ENCODE measurements around the gene HDAC7.
A peak's percentile ranks its signal among the peaks of the same experiment; 100 is the strongest.

HDAC7 gene

GRCh38 chr12:47808574-47809365 is 10.9 kb downstream of the HDAC7 start:
- Histone ChIP-seq H3K9ac (ENCODE audit: low read depth, low read length) (peak overlapping the region; percentile 1), H3K4me1 (ENCODE audit: control insufficient read depth, insufficient read depth, low read length) (peaks cover 80% of the 10 kb centered on the region), H3K27me3 (ENCODE audit: control insufficient read depth, insufficient read depth, low read length) (no peaks in the 10 kb centered on the region), H3K36me3 (ENCODE audit: insufficient read depth, low read length) (peaks cover 41% of the 10 kb centered on the region), H3K4me3 (ENCODE audit: low read length) (no peak overlapping the region), H3K9me3 (replicated peaks; ENCODE audit: low read length) (no peaks in the 10 kb centered on the region), H3K4me2 (ENCODE audit: low read length) (peak overlapping the region; percentile 58)

- peaks cover 72% of the 10 kb centered on the region for H3K4me1 ChIP-seq (ENCODE audit: control insufficient read depth, insufficient read depth, low read length)
- H3K36me3 ChIP-seq (ENCODE audit: insufficient read depth, low read length) = peaks cover 47% of the 10 kb centered on the region
- H3K27me3 ChIP-seq (ENCODE audit: control insufficient read depth, insufficient read depth, low read length) = no peaks in the 10 kb centered on the region
- H3K4me2 ChIP-seq (ENCODE audit: low read length) = peak overlapping the region; percentile 58
- H3K9ac ChIP-seq (ENCODE audit: low read depth, low read length) = peak overlapping the region; percentile 1
- no peak overlapping the region for H3K4me3 ChIP-seq (ENCODE audit: low read length)
- H3K9me3 ChIP-seq (replicated peaks; ENCODE audit: low read length) = no peaks in the 10 kb centered on the region
These were observed 11.7 kb downstream of the HDAC7 start for GRCh38 chr12:47808050-47808449.

DNA sequence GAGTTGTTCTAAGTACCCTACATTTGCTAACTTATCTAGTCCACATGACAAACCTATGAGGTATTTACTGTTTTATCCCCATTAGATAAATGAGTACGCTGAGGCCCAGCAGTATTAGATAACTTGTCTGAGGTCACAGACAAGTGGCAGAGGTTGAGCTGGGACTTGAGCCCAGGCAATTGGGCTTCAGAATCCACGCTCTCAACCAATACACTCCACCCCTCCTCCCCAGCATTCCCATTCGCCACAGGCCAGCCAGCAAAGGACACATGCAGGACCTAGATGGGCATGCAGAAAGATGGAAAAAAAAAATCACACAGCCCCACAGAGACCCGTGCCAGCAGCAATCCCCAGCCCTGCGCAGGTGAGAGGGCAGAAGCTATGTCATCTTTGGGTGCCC is 12.4 kb downstream of the HDAC7 start:
- peaks cover 51% of the 10 kb centered on the region for H3K36me3 ChIP-seq (ENCODE audit: insufficient read depth, low read length)
- no peak overlapping the region for H3K4me2 ChIP-seq (ENCODE audit: low read length)
- no peak overlapping the region for H3K9ac ChIP-seq (ENCODE audit: low read depth, low read length)
- H3K4me3 ChIP-seq (ENCODE audit: low read length) = no peak overlapping the region
- no peaks in the 10 kb centered on the region for H3K9me3 ChIP-seq (replicated peaks; ENCODE audit: low read length)
- peaks cover 65% of the 10 kb centered on the region for H3K4me1 ChIP-seq (ENCODE audit: control insufficient read depth, insufficient read depth, low read length)
- H3K27me3 ChIP-seq (ENCODE audit: control insufficient read depth, insufficient read depth, low read length) = no peaks in the 10 kb centered on the region

GRCh38 chr12:47805417-47805816 is 14.3 kb downstream of the HDAC7 start:
- no peak overlapping the region for H3K9ac ChIP-seq (ENCODE audit: low read depth, low read length)

DNA sequence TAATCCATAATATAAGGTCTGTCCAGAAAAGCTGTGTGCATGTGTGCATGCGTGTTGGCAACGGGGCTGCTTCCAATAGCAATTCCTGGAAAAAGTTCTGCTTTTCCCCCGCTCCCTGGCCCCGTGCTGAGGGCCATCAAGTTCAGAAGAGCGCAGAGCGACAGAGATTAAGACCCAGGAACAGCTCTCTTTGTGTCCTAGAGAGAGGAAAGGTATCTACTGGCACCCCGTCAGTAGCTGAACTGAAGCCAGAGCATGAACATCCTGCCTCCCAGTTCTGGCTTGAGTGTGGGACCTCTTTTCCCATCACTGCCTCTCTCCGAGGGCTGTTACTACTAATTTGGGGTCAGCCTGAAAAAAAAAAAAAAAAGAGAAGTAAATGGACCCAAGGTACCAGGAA is 15.5 kb downstream of the HDAC7 start:
- Histone ChIP-seq H3K36me3 (ENCODE audit: insufficient read depth, low read length) (peaks cover 40% of the 10 kb centered on the region), H3K4me1 (ENCODE audit: control insufficient read depth, insufficient read depth, low read length) (peaks cover 53% of the 10 kb centered on the region), H3K4me2 (ENCODE audit: low read length) (no peak overlapping the region), H3K4me3 (ENCODE audit: low read length) (no peak overlapping the region), H3K9ac (ENCODE audit: low read depth, low read length) (no peak overlapping the region), H3K9me3 (replicated peaks; ENCODE audit: low read length) (no peaks in the 10 kb centered on the region), H3K27me3 (ENCODE audit: control insufficient read depth, insufficient read depth, low read length) (no peaks in the 10 kb centered on the region)

More at GRCh38 chr12:47805417-47805816, 14.3 kb downstream of the HDAC7 start:
- Histone ChIP-seq H3K4me1 (ENCODE audit: control insufficient read depth, insufficient read depth, low read length) (peaks cover 52% of the 10 kb centered on the region), H3K9me3 (replicated peaks; ENCODE audit: low read length) (no peaks in the 10 kb centered on the region), H3K36me3 (ENCODE audit: insufficient read depth, low read length) (peaks cover 40% of the 10 kb centered on the region), H3K4me3 (ENCODE audit: low read length) (no peak overlapping the region), H3K4me2 (ENCODE audit: low read length) (no peak overlapping the region), H3K27me3 (ENCODE audit: control insufficient read depth, insufficient read depth, low read length) (no peaks in the 10 kb centered on the region)

GRCh38 chr12:47803191-47803875 is 16.4 kb downstream of the HDAC7 start:
- Histone ChIP-seq H3K9ac (ENCODE audit: low read depth, low read length) (no peak overlapping the region), H3K4me2 (ENCODE audit: low read length) (no peak overlapping the region), H3K9me3 (replicated peaks; ENCODE audit: low read length) (no peaks in the 10 kb centered on the region), H3K4me1 (ENCODE audit: control insufficient read depth, insufficient read depth, low read length) (peaks cover 45% of the 10 kb centered on the region), H3K27me3 (ENCODE audit: control insufficient read depth, insufficient read depth, low read length) (no peaks in the 10 kb centered on the region), H3K36me3 (ENCODE audit: insufficient read depth, low read length) (peaks cover 47% of the 10 kb centered on the region), H3K4me3 (ENCODE audit: low read length) (no peak overlapping the region)

GRCh38 chr12:47802312-47802711 is 17.4 kb downstream of the HDAC7 start:
- H3K9ac ChIP-seq (ENCODE audit: low read depth, low read length) = no peak overlapping the region
- H3K4me2 ChIP-seq (ENCODE audit: low read length) = no peak overlapping the region
- H3K4me1 ChIP-seq (ENCODE audit: control insufficient read depth, insufficient read depth, low read length) = peaks cover 35% of the 10 kb centered on the region
- H3K27me3 ChIP-seq (ENCODE audit: control insufficient read depth, insufficient read depth, low read length) = no peaks in the 10 kb centered on the region
- no peaks in the 10 kb centered on the region for H3K9me3 ChIP-seq (replicated peaks; ENCODE audit: low read length)
- H3K4me3 ChIP-seq (ENCODE audit: low read length) = no peak overlapping the region
- peaks cover 49% of the 10 kb centered on the region for H3K36me3 ChIP-seq (ENCODE audit: insufficient read depth, low read length)

DNA sequence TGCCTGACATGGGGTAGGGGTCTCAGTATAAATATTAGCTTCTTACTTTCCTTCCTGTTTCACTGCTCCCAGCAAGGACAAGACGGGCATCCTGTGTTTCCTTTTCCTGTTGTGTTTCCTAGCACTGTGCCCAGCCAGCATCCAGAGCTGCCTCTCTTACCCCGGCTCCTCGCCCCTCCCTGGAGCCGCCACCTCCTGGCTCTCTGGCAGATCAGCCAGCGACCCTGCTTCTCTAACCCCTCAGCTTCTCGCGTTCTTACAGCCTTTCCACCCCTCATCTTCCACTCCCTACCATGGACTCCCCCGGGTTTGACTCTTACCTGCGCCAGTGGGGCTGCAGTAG is 17.8 kb downstream of the HDAC7 start:
- Histone ChIP-seq H3K27me3 (ENCODE audit: control insufficient read depth, insufficient read depth, low read length) (no peaks in the 10 kb centered on the region), H3K4me1 (ENCODE audit: control insufficient read depth, insufficient read depth, low read length) (peaks cover 31% of the 10 kb centered on the region), H3K4me3 (ENCODE audit: low read length) (no peak overlapping the region), H3K4me2 (ENCODE audit: low read length) (no peak overlapping the region), H3K36me3 (ENCODE audit: insufficient read depth, low read length) (peaks cover 52% of the 10 kb centered on the region), H3K9me3 (replicated peaks; ENCODE audit: low read length) (no peaks in the 10 kb centered on the region), H3K9ac (ENCODE audit: low read depth, low read length) (no peak overlapping the region)

GRCh38 chr12:47801170-47801903 is 18.4 kb downstream of the HDAC7 start:
- no peak overlapping the region for H3K9ac ChIP-seq (ENCODE audit: low read depth, low read length)
- peaks cover 57% of the 10 kb centered on the region for H3K36me3 ChIP-seq (ENCODE audit: insufficient read depth, low read length)

GRCh38 chr12:47800582-47800981 is 19.1 kb downstream of the HDAC7 start:
- H3K4me1 ChIP-seq (ENCODE audit: control insufficient read depth, insufficient read depth, low read length) = peaks cover 24% of the 10 kb centered on the region
- peaks cover 57% of the 10 kb centered on the region for H3K36me3 ChIP-seq (ENCODE audit: insufficient read depth, low read length)
- H3K9ac ChIP-seq (ENCODE audit: low read depth, low read length) = no peak overlapping the region

More at GRCh38 chr12:47801170-47801903, 18.4 kb downstream of the HDAC7 start:
- Histone ChIP-seq H3K27me3 (ENCODE audit: control insufficient read depth, insufficient read depth, low read length) (no peaks in the 10 kb centered on the region), H3K4me2 (ENCODE audit: low read length) (no peak overlapping the region), H3K4me3 (ENCODE audit: low read length) (no peak overlapping the region), H3K9me3 (replicated peaks; ENCODE audit: low read length) (no peaks in the 10 kb centered on the region), H3K4me1 (ENCODE audit: control insufficient read depth, insufficient read depth, low read length) (peaks cover 31% of the 10 kb centered on the region)

DNA sequence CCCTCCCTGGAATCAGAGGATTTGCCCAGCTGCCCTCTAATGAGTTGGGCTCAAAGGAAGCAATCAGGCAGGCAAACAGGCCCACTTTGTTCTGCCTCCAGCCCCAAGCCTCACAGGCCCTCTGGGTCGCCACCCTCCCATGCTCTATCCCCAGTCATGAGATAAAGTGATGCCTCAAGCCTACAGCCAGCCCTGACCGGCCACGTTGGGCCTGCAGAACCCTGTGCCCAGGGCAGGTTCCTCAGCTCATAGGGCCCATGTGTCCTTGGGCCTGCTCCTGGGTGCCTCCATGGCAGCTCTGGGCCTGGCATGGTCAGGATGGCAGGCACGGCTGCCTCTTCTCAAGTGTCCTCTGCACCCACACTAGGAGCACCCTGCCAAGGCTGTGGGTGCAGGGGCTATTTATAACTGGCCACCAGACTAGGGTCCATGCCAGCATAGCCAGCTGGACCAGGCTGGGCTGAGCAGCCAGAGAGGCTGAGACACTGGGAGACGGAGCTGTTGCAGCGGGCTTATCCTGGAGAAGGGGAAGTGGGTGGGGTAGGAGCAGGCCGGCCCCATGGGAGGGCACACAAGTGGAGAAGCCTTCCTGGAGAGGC is 20.2 kb downstream of the HDAC7 start:
- Histone ChIP-seq H3K9ac (ENCODE audit: low read depth, low read length) (peak overlapping the region; percentile 13), H3K36me3 (ENCODE audit: insufficient read depth, low read length) (peaks cover 57% of the 10 kb centered on the region)

More at GRCh38 chr12:47800582-47800981, 19.1 kb downstream of the HDAC7 start:
- H3K4me2 ChIP-seq (ENCODE audit: low read length) = no peak overlapping the region
- H3K9me3 ChIP-seq (replicated peaks; ENCODE audit: low read length) = no peaks in the 10 kb centered on the region
- no peak overlapping the region for H3K4me3 ChIP-seq (ENCODE audit: low read length)
- H3K27me3 ChIP-seq (ENCODE audit: control insufficient read depth, insufficient read depth, low read length) = no peaks in the 10 kb centered on the region

More for the DNA sequence above, 20.2 kb downstream of the HDAC7 start:
- Histone ChIP-seq H3K27me3 (ENCODE audit: control insufficient read depth, insufficient read depth, low read length) (no peaks in the 10 kb centered on the region), H3K4me3 (ENCODE audit: low read length) (no peak overlapping the region), H3K4me2 (ENCODE audit: low read length) (peak overlapping the region; percentile 14), H3K9me3 (replicated peaks; ENCODE audit: low read length) (no peaks in the 10 kb centered on the region), H3K4me1 (ENCODE audit: control insufficient read depth, insufficient read depth, low read length) (peaks cover 17% of the 10 kb centered on the region)

All from skeletal muscle satellite cell (primary cell).